DLD1 (cell line): Measurements from ENCODE around the gene CNKSR2.

Experiments used
- in situ Hi-C: cut with HindIII; loops from 2 replicates; pipeline ENCODE4 v1.10.0; 2017; ENCODE audit warnings: low sequenced_read_pairs

Gene CNKSR2

DNA sequence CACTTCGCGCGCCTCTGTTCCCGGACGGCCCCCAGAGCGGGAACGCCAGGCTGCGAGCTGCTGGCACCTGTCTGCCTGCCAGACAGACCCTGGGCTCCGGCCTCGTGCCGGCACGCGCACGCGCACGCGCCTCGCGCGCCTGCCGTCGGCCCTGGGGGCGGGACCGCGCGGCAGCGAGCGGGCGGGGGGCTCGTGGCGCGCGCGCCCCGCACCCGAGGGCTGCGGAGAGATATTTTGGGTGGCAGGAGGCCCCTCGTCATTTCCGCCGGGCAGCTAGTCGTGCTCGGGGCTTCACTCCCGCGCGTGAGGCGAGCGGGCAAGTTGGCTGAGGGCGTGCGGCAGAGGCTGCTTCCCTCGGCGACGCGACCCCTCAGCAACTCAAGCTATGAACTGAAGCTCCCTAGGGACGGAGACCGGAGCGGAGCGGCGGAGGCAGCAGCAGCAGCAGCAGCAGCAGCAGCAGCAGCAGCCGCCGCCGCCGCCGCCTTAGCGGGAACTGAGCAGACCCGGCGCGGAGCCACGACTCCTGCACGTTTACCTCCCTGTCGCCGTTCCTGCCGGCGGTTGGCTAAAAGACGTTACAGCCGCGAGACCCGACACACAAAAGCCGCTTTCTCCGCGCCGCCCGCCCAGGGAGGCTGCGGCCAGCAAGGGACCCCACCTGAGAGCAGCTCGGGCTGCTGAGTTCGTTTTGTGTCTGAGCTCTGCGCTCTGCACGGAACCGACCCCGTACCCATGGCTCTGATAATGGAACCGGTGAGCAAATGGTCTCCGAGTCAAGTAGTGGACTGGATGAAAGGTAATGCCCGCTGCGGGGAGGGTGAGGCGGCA, at the start of gene CNKSR2:
TSS of gene CNKSR2 (plus strand) at position 256 of the 831 bp plus-strand sequence. CDS start at position 736, 480 bp downstream.
- in situ Hi-C loops: no loop called here

DNA sequence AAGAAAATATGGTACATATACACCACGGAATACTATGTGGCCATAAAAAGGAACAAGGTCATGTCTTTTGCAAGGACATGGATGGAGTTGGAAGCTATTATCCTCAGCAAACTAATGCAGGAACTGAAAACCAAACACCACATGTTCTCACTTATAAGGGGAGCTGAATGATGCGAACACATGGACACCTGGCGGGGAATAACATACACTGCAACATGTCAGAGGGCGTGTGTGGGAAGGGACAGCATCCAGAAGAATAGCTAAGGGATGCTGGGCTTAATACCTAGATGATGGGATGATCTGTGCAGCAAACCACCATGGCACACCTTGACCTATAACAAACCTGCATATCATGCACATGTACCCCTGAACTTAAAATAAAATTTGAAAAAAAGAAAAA, 19.5 kb upstream of the CNKSR2 start:
- in situ Hi-C loops: no loop called here

GRCh38 chrX:21355831-21356230, 18.4 kb upstream of the CNKSR2 start:
- in situ Hi-C loops: no loop called here

- in situ Hi-C loops: no loop called here
These were observed 4.6 kb upstream of the CNKSR2 start for GRCh38 chrX:21369613-21370012.

GRCh38 chrX:21373001-21373400, 1.2 kb upstream of the CNKSR2 start:
- in situ Hi-C loops: no loop called here

GRCh38 chrX:21373637-21374162, 518 bp upstream of the CNKSR2 start:
- in situ Hi-C loops: no loop called here

DNA sequence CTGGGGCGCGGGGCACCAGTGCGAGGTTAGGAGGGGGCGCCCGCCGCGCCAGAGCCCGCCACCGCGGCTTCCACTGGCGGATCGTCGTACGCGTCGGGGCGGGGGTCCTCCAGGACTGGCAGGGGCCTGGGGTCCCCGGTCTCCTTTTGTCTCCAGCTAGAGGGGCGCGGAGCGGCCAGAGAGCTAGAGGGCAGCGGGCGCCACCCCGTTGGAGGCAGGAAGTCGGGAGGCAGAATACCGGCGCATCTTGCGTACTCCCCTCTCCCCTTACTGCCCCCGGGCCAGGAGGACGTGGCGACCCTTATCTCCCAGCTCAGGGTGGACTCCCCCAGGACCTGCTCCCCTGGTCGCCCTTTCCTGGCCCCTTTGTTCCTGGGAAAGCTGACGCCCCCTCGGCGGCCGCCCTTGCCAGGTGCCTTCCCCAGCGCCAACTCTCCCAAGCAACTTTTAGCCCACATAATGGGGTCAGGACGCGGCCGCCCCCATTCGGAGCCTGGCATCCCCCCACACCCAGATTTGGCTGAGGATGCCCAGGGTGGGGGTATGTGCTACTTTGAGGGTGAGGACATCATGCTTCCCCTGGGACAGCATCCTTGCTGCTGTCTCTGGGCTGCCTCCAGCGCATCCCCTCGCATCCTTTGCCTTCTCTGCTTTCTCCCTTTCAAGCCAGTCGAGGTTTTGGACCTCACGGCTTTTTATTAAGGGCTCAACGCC, 933 bp downstream of the CNKSR2 start:
- in situ Hi-C loops: no loop called here

- in situ Hi-C loops: no loop called here
These were observed 1.4 kb downstream of the CNKSR2 start for GRCh38 chrX:21375708-21376009.

DNA sequence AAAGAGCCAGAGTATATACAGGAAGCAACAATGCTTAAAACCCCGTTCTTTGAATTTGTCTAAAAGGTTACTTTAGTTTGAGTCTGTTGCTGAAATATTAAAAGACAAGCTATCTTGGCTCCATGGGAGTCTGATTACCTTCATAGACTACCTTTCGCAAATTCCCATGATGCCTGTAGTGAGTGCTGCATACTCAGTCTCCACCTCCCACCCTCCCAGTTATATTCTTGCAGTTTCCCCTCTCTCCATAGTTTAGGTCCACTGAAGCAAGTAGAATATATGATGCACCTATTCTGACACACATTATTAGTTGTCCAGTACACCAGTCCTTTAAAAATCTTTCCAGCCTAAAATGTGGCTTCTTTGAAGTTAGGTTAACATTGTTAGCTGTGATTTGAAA, 2.4 kb downstream of the CNKSR2 start:
- in situ Hi-C loops: no loop called here

DNA sequence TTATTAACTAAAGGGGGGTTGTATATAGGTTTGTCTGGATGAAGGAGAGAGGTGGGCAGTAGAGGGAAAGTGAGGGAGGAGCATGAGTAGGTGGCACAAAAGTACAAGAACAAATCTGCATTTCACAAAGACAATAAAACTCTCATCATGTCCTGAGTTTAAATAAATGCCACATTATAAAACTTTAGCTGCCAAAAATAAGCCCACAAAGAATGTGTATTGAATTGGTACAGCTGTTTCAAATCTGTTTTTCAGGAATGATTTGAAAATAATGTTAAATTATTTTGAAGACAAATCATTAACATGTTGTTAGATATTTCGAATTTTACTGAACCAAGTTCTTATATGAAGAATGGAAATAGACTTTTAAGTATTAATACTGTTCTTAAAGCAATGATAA, 5.8 kb downstream of the CNKSR2 start:
- in situ Hi-C loops: no loop called here

DNA sequence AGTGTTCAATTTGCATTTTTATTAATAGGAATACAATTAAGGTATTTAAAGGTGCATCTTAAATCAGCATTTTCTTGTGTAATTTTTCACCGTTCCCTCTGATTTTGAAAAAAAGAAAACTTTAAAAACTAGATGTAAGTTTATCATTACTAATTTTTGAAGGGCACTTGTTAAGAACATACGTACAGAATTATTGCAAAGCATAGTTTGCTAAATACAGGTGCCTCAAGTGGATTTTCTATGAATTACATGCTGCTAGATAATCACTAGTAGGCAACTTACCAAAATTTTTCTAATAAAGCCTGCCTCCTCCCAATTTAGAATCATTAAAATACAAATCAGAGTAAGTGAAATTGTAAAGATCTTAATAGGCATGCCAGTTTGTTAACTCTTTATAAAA, 8.5 kb downstream of the CNKSR2 start:
- in situ Hi-C loops: no loop called here

GRCh38 chrX:21383546-21383945, 9.3 kb downstream of the CNKSR2 start:
- in situ Hi-C loops: no loop called here

- in situ Hi-C loops: no loop called here
These were observed 10.0 kb downstream of the CNKSR2 start for GRCh38 chrX:21384178-21384577.

- in situ Hi-C loops: no loop called here
These were observed 20.6 kb downstream of the CNKSR2 start for GRCh38 chrX:21394792-21395191.

DNA sequence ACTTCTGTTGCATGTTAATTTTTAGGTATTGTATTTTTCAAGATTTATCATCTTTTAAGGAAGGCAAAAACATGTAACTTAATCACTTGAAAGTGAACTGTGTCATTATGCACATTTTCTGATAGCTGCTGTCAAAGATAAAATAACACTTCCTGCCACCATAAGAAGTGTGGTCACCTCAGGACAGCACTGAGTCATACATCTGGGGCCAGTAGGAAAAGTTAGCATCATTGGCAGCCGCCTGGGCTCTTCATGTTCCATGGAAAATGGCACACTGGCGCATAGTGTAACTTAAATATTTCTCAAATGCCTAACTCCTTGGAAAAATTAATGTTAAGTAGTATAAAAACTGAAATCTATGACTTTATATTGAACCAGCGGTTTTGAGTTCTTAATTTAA, 24.2 kb downstream of the CNKSR2 start:
- in situ Hi-C loops: no loop called here

GRCh38 chrX:21400408-21401121, 26.3 kb downstream of the CNKSR2 start:
- in situ Hi-C loops: no loop called here

- in situ Hi-C loops: no loop called here
These were observed 34.1 kb downstream of the CNKSR2 start for GRCh38 chrX:21408307-21408706.

DNA sequence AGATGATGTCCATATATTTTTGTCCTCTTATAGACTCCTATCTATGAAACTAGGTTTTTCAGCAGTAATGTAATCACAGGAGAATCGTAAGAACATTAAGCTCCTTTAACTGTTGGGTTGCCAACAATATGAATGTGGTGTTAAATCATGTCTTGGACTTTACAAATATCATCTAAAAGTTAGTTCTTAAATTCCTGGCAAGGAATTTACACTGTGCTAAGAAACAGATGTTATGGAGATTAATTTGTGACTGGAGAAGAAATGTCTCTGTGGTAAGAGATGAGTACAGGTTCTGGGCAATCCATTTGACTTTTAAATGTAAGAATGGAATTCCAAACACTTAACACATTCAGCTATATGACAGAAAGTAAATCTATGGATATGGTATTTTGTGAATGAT, 34.6 kb downstream of the CNKSR2 start:
- in situ Hi-C loops: no loop called here

DNA sequence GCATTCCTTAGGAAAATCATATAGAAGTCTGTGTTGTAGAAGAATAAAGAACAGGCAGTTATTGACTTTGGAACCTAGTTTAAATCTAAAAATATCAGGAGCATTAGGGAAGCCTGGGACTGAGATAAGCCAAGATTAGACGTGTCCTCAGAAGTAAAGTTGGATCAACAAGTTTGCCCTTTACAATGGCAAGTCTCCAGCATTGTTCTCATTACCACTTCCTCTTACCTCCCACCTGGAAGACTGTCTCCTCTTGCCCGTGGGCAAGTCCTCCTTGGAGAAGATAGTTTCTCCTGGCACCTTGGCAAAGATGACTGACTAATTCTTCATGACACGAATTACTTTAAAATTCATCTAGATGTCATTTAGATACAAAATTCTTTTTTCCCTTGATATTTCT, 37.8 kb downstream of the CNKSR2 start:
- in situ Hi-C loops: no loop called here

DNA sequence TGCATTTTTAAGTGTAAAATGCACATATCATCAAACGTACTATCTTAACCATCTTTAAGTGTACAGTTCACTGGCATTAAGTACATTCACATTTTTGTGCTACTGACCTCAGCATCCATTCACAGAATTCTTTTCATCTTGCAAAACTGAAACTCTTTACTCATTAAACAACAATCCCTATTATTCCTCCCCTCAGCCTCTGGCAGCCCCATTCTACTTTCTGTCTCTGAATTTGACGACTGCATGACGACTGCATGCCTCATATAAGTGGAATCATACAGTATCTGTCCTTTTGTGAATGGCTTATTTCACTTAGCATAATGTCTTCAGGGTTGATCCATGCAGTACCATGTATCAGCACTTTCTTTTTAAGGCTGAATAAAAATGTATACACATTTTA, 38.7 kb downstream of the CNKSR2 start:
- in situ Hi-C loops: no loop called here

- in situ Hi-C loops: no loop called here
These were observed 52.9 kb downstream of the CNKSR2 start for GRCh38 chrX:21427086-21427485.

- in situ Hi-C loops: no loop called here
These were observed 62.8 kb downstream of the CNKSR2 start for GRCh38 chrX:21437036-21437435.
